H1 (cell line): Measurements from ENCODE around the gene IDH2. TPM values are rescaled to one million over a fixed set of nuclear protein-coding genes. Genes with fewer than 3 reads are reported as not detected.

Experiments used
- E2F6 ChIP-seq: IDR thresholded peaks from 2 replicates; pipeline ENCODE4 v1.6.1; 2012; ENCODE audit warnings: inconsistent platforms
- EP300 ChIP-seq, 2 experiments: IDR thresholded peaks; 1 replicate in 1 of 2; 2 replicates in 1 of 2; pipeline ENCODE4 v1.6.1; 2011 to 2012; ENCODE audit warnings: low read depth in 2 of 2, low read length in 2 of 2, mild to moderate bottlenecking in 2 of 2, borderline replicate concordance in 1 of 2, inconsistent platforms in 1 of 2, moderate library complexity in 1 of 2
- MAFK ChIP-seq: IDR thresholded peaks from 2 replicates; pipeline ENCODE4 v1.6.1; 2012; ENCODE audit warnings: low read depth, mild to moderate bottlenecking, improper control_type of control experiment, low read length
- RXRA ChIP-seq: IDR thresholded peaks from 2 replicates; pipeline ENCODE4 v1.6.1; 2011; ENCODE audit warnings: low read depth, mild to moderate bottlenecking, low read length, moderate library complexity; ENCODE audit not compliant: insufficient read depth
- USF2 ChIP-seq: IDR thresholded peaks from 2 replicates; pipeline ENCODE4 v1.6.1; 2011; ENCODE audit warnings: low read length, improper control_type of control experiment
- YY1 ChIP-seq: IDR thresholded peaks from 2 replicates; pipeline ENCODE4 v1.6.1; 2011; ENCODE audit warnings: low read depth, mild to moderate bottlenecking, low read length
- ZNF274 ChIP-seq: IDR thresholded peaks from 2 replicates; pipeline ENCODE4 v1.7.0; 2012; ENCODE audit warnings: low read length, borderline replicate concordance; ENCODE audit errors: extremely low read depth
- polyA plus RNA-seq, 7 experiments: library from polyadenylated mRNA; depleted of rRNA in 3 of 7; stranded (reverse) in 5 of 7; unstranded in 2 of 7; fragments of >200 nt in 5 of 7; fragments of 200-250 nt in 2 of 7; gene quantifications; 1 replicate in 5 of 7; 2 replicates in 1 of 7; 4 replicates in 1 of 7; pipeline versions ENCODE4 v1.2.1 to v1.2.3, GENCODE V29; 2011 to 2013; ENCODE audit warnings: missing spikeins in 2 of 7, mixed read lengths in 2 of 7
- total RNA-seq: library from RNA; stranded (reverse); fragmentation: NEBNext Ultra II Directional; extraction: Animal tissue kit (Norgen Biotek cat#: 25700); gene quantifications from 2 replicates; pipeline ENCODE4 v1.2.1, GENCODE V29; 2021

IDH2 gene
- total and polyA plus RNA-seq, 2 of the 8 experiments (the other 6 are each of a cell fraction or from before 2014, with no cell fraction given), result 64.2 to 84.6 TPM

GRCh38 chr15:90051874-90052273, 50.4 kb downstream of the IDH2 start (continued):
- TF ChIP-seq E2F6 (no peak), MAFK (no peak), ZNF274 (no peak), RXRA (no peak), YY1 (no peak), USF2 (no peak), EP300 (IDR thresholded peaks at IDR 0.05; ENCODE audit: borderline replicate concordance in 1 of 2, low read depth in 2 of 2, low read length in 2 of 2) (no peak)
